Measurements from ENCODE around the gene ZNF664. TPM values are rescaled to one million over a fixed set of nuclear protein-coding genes. Genes with fewer than 3 reads are reported as not detected.

ZNF664 gene
- total and polyA plus RNA-seq, 2 of the 13 experiments (the other 11 are each of a cell fraction or from before 2014, with no cell fraction given), result 43.9 to 56.5 TPM

DNA sequence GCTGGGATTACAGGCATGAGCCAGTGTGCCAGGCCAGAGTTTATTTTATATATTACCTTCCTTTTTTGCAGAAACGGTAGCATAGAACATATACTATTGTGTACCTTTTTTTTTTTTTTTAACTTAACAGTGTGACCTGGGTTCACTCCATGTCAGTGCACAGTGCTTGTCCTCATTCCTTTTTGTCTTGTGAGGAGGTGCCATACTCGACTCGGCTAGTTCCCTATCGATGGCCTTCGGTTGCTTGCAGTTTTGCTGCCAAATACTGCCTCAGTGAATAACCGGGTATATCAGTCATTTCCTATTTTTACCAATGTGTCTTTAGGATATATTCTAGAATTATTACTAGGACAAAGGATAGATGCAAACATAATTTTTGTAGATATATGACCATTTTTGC, 36.8 kb downstream of the ZNF664 start:
- Histone ChIP-seq H3K36me3 (replicated peaks in 1 of 2; ENCODE audit: control insufficient read depth in 1 of 2, insufficient read depth in 2 of 2, low read length in 2 of 2) (peaks cover 13 to 75% of the 10 kb centered on the region in 2 experiments; a peak in 4 of 5 replicates), H3K9ac (ENCODE audit: insufficient read depth, low read depth, low read length) (no peak overlapping the region), H4K20me1 (ENCODE audit: insufficient read depth, low read length) (peaks cover 7% of the 10 kb centered on the region), H3K4me1 (ENCODE audit: insufficient read depth, low read length) (0 out of 2 replicates have a peak, but pooled peaks cover 7% of the 10 kb centered on the region), H2AFZ (ENCODE audit: low read length) (no peak overlapping the region), H3K27ac (ENCODE audit: extremely low read length, insufficient read depth, low read length) (no peak overlapping the region), H3K4me2 (ENCODE audit: low read depth, low read length) (no peak overlapping the region), H3K79me2 (ENCODE audit: insufficient read depth, low read length) (peaks cover 2% of the 10 kb centered on the region), H3K9me3 (ENCODE audit: low read length) (no peaks in the 10 kb centered on the region), H3K27me3 (ENCODE audit: control insufficient read depth in 1 of 2, insufficient read depth in 2 of 2, low read length in 2 of 2) (no peaks in the 10 kb centered on the region), H3K4me3 (replicated peaks in 1 of 3; ENCODE audit: insufficient read depth in 1 of 3, low read depth in 2 of 3, low read length in 3 of 3) (no peak overlapping the region)
- FAIRE-seq, result no peak
- POLR2A ChIA-PET, result no interaction called here
- in situ Hi-C loops (cut with HindIII; ENCODE audit: extremely low pct_ligation_motif_present, low pct_unique_long_range_greater_than_20kb) (no loop called here), intact Hi-C loops (cut with micrococcal nuclease; ENCODE audit: unreplicated experiment) (no loop called here)
- BruUV-seq (replicated peaks), result no TSS peak
- CTCF ChIA-PET (ENCODE audit: low intra/inter-chr PET ratio, low total read pairs), result no interaction called here
- no peak for DNase-seq (ENCODE audit: low spot score)
- WGBS (ENCODE audit: low lambda C conversion rate), result 98% methylated on average over 6 of the region's 6 CpGs
- ATAC-seq, result no peak
- TF ChIP-seq, protein P1, sequence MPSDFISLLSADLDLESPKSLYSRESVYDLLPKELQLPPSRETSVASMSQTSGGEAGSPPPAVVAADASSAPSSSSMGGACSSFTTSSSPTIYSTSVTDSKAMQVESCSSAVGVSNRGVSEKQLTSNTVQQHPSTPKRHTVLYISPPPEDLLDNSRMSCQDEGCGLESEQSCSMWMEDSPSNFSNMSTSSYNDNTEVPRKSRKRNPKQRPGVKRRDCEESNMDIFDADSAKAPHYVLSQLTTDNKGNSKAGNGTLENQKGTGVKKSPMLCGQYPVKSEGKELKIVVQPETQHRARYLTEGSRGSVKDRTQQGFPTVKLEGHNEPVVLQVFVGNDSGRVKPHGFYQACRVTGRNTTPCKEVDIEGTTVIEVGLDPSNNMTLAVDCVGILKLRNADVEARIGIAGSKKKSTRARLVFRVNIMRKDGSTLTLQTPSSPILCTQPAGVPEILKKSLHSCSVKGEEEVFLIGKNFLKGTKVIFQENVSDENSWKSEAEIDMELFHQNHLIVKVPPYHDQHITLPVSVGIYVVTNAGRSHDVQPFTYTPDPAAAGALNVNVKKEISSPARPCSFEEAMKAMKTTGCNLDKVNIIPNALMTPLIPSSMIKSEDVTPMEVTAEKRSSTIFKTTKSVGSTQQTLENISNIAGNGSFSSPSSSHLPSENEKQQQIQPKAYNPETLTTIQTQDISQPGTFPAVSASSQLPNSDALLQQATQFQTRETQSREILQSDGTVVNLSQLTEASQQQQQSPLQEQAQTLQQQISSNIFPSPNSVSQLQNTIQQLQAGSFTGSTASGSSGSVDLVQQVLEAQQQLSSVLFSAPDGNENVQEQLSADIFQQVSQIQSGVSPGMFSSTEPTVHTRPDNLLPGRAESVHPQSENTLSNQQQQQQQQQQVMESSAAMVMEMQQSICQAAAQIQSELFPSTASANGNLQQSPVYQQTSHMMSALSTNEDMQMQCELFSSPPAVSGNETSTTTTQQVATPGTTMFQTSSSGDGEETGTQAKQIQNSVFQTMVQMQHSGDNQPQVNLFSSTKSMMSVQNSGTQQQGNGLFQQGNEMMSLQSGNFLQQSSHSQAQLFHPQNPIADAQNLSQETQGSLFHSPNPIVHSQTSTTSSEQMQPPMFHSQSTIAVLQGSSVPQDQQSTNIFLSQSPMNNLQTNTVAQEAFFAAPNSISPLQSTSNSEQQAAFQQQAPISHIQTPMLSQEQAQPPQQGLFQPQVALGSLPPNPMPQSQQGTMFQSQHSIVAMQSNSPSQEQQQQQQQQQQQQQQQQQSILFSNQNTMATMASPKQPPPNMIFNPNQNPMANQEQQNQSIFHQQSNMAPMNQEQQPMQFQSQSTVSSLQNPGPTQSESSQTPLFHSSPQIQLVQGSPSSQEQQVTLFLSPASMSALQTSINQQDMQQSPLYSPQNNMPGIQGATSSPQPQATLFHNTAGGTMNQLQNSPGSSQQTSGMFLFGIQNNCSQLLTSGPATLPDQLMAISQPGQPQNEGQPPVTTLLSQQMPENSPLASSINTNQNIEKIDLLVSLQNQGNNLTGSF (CRISPR knock-in tag; IDR thresholded peaks at IDR 0.05), result no peak
- TF ChIP-seq, protein P2, sequence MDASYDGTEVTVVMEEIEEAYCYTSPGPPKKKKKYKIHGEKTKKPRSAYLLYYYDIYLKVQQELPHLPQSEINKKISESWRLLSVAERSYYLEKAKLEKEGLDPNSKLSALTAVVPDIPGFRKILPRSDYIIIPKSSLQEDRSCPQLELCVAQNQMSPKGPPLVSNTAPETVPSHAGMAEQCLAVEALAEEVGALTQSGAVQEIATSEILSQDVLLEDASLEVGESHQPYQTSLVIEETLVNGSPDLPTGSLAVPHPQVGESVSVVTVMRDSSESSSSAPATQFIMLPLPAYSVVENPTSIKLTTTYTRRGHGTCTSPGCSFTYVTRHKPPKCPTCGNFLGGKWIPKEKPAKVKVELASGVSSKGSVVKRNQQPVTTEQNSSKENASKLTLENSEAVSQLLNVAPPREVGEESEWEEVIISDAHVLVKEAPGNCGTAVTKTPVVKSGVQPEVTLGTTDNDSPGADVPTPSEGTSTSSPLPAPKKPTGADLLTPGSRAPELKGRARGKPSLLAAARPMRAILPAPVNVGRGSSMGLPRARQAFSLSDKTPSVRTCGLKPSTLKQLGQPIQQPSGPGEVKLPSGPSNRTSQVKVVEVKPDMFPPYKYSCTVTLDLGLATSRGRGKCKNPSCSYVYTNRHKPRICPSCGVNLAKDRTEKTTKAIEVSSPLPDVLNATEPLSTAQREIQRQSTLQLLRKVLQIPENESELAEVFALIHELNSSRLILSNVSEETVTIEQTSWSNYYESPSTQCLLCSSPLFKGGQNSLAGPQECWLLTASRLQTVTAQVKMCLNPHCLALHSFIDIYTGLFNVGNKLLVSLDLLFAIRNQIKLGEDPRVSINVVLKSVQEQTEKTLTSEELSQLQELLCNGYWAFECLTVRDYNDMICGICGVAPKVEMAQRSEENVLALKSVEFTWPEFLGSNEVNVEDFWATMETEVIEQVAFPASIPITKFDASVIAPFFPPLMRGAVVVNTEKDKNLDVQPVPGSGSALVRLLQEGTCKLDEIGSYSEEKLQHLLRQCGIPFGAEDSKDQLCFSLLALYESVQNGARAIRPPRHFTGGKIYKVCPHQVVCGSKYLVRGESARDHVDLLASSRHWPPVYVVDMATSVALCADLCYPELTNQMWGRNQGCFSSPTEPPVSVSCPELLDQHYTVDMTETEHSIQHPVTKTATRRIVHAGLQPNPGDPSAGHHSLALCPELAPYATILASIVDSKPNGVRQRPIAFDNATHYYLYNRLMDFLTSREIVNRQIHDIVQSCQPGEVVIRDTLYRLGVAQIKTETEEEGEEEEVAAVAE (CRISPR knock-in tag; IDR thresholded peaks at IDR 0.05; ENCODE audit: borderline replicate concordance), result no peak
- no peak for TF ChIP-seq REPIN1 (CRISPR knock-in tag; IDR thresholded peaks at IDR 0.05; ENCODE audit: borderline replicate concordance, low read depth)
- no peak for TF ChIP-seq ZNF446 (CRISPR knock-in tag; IDR thresholded peaks at IDR 0.05)
- no peak for TF ChIP-seq RARG (CRISPR knock-in tag; IDR thresholded peaks at IDR 0.05; ENCODE audit: low read depth)
- TF ChIP-seq SIX1 (CRISPR knock-in tag; IDR thresholded peaks at IDR 0.05; ENCODE audit: borderline replicate concordance), result no peak
- TF ChIP-seq NR2F6 (IDR thresholded peaks at IDR 0.05), result no peak
- TF ChIP-seq NR2F6 (CRISPR knock-in tag; IDR thresholded peaks at IDR 0.05), result no peak
- TF ChIP-seq MYNN (CRISPR knock-in tag; IDR thresholded peaks at IDR 0.05; ENCODE audit: low read depth), result no peak
- TF ChIP-seq, protein P3, sequence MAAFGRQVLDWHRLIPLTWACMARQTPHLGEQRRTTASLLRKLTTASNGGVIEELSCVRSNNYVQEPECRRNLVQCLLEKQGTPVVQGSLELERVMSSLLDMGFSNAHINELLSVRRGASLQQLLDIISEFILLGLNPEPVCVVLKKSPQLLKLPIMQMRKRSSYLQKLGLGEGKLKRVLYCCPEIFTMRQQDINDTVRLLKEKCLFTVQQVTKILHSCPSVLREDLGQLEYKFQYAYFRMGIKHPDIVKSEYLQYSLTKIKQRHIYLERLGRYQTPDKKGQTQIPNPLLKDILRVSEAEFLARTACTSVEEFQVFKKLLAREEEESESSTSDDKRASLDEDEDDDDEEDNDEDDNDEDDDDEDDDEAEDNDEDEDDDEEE (CRISPR knock-in tag; IDR thresholded peaks at IDR 0.05), result no peak
- TF ChIP-seq RBAK (CRISPR knock-in tag; IDR thresholded peaks at IDR 0.05), result no peak
- no peak for TF ChIP-seq CBX5 (CRISPR knock-in tag; IDR thresholded peaks at IDR 0.05; ENCODE audit: borderline replicate concordance)
- TF ChIP-seq ZBTB7A (CRISPR knock-in tag; IDR thresholded peaks at IDR 0.05), result no peak
